HL-60 (cell line): Measurements from ENCODE around the gene CTNND2.

Experiments used
- CTCF ChIP-seq: IDR thresholded peaks from one replicate; pipeline ENCODE4 v1.5.1; 2011; ENCODE audit warnings: low read length, control low read depth, inconsistent platforms; ENCODE audit not compliant: insufficient read depth
- POLR2AphosphoS5 ChIP-seq: IDR thresholded peaks from 2 replicates; pipeline ENCODE4 v1.6.1; 2012; ENCODE audit warnings: low read depth
- REST ChIP-seq: IDR thresholded peaks from 2 replicates; pipeline ENCODE4 v1.6.1; 2012; ENCODE audit warnings: low read depth; ENCODE audit not compliant: insufficient replicate concordance

- no peak for TF ChIP-seq CTCF
- no peak for TF ChIP-seq REST
- TF ChIP-seq POLR2AphosphoS5 = no peak
These were observed 294.5 kb downstream of the CTNND2 start for GRCh38 chr5:11609570-11610303.
